Neural cell (in vitro differentiated cells): ENCODE measurements around the gene PDE6C. TPM values are rescaled to one million over a fixed set of nuclear protein-coding genes. Genes with fewer than 3 reads are reported as not detected.
A peak's percentile ranks its signal among the peaks of the same experiment; 100 is the strongest.

Source experiments
- H2AFZ ChIP-seq: fragments of 200-600, 300-800 bp; sonication (generic), shearing (Covaris generic); 2 replicates; pipeline ENCODE4 v1.6.0; 2014; ENCODE audit warnings: low read depth, mild to moderate bottlenecking, antibody characterized with exemption, low read length, moderate library complexity
- H3F3A ChIP-seq: fragments of 200-600 bp; shearing (Covaris generic); 2 replicates; pipeline ENCODE4 v1.6.1; 2016; ENCODE audit warnings: mild to moderate bottlenecking, moderate library complexity, mixed read lengths, antibody characterized with exemption, low read length; ENCODE audit not compliant: insufficient read depth, poor library complexity, severe bottlenecking
- H3K27ac ChIP-seq: fragments of 200-600, 300-800 bp; sonication (generic), shearing (Covaris generic); 2 replicates; pipeline ENCODE4 v1.5.1; 2014; ENCODE audit warnings: mild to moderate bottlenecking, low read length, moderate library complexity
- H3K27me3 ChIP-seq: fragments of 300-800, 200-600 bp; sonication (generic), shearing (Covaris generic); 2 replicates; pipeline ENCODE4 v1.6.0; 2014; ENCODE audit warnings: mild to moderate bottlenecking, low read depth, low read length, moderate library complexity; ENCODE audit not compliant: insufficient read depth
- H3K36me3 ChIP-seq: fragments of 300-800, 200-600 bp; sonication (generic), shearing (Covaris generic); 2 replicates; pipeline ENCODE4 v1.5.1; 2014; ENCODE audit warnings: mild to moderate bottlenecking, antibody characterized with exemption, low read length, moderate library complexity; ENCODE audit not compliant: insufficient read depth
- H3K4me2 ChIP-seq: fragments of 300-800, 200-600 bp; sonication (generic), shearing (Covaris generic); 2 replicates; pipeline ENCODE4 v1.6.0; 2014; ENCODE audit warnings: mild to moderate bottlenecking, low read length
- H3K4me3 ChIP-seq: fragments of 300-800, 200-600 bp; sonication (generic), shearing (Covaris generic); 2 replicates; pipeline ENCODE4 v1.5.1; 2014; ENCODE audit warnings: mild to moderate bottlenecking, low read length, moderate library complexity
- H3K79me2 ChIP-seq: fragments of 200-600 bp; shearing (Covaris generic); replicated peaks from 2 replicates; pipeline ENCODE4 v1.6.0; 2014; ENCODE audit warnings: mild to moderate bottlenecking, low read length, moderate library complexity; ENCODE audit not compliant: insufficient read depth
- H3K9ac ChIP-seq: fragments of 300-800, 200-600 bp; sonication (generic), shearing (Covaris generic); 2 replicates; pipeline ENCODE4 v1.6.1; 2016; ENCODE audit warnings: mild to moderate bottlenecking, low read length, mixed read lengths
- H3K9me2 ChIP-seq: fragments of 200-600 bp; shearing (Covaris generic); 2 replicates; pipeline ENCODE4 v1.6.1; 2016; ENCODE audit warnings: mild to moderate bottlenecking, low read length, mixed read lengths; ENCODE audit not compliant: insufficient read depth
- H3K9me3 ChIP-seq: fragments of 200-600, 300-800 bp; sonication (generic), shearing (Covaris generic); 2 replicates; pipeline ENCODE4 v1.6.1; 2016; ENCODE audit warnings: mild to moderate bottlenecking, mixed run types, low read length, moderate library complexity, mixed read lengths
- H4K20me1 ChIP-seq: fragments of 200-600 bp; shearing (Covaris generic); 2 replicates; pipeline ENCODE4 v1.6.1; 2016; ENCODE audit warnings: mild to moderate bottlenecking, mixed run types; ENCODE audit not compliant: insufficient read depth
- CTCF ChIP-seq: fragments of 450-650 bp; IDR thresholded peaks from 2 replicates; pipeline ENCODE4 v1.5.1; 2014; ENCODE audit warnings: antibody characterized with exemption, mild to moderate bottlenecking, moderate library complexity; ENCODE audit not compliant: poor library complexity, severe bottlenecking
- EP300 ChIP-seq: fragments of 450-650 bp; conservative IDR thresholded peaks from 2 replicates; pipeline ENCODE4 v1.6.1; 2014; ENCODE audit warnings: antibody characterized with exemption, mild to moderate bottlenecking, moderate library complexity; ENCODE audit not compliant: poor library complexity, severe bottlenecking
- EZH2 ChIP-seq: fragments of 200-600, 300-800 bp; shearing (Covaris generic), sonication (generic); IDR thresholded peaks from 2 replicates; pipeline ENCODE4 v1.6.1; 2014; ENCODE audit warnings: antibody characterized with exemption, low read length, borderline replicate concordance, mild to moderate bottlenecking; ENCODE audit not compliant: insufficient read depth, poor library complexity, severe bottlenecking
- MXI1 ChIP-seq: fragments of 450-650 bp; conservative IDR thresholded peaks from 2 replicates; pipeline ENCODE4 v1.6.1; 2014; ENCODE audit warnings: antibody characterized with exemption, mild to moderate bottlenecking; ENCODE audit not compliant: poor library complexity, severe bottlenecking
- POLR2AphosphoS5 ChIP-seq: IDR thresholded peaks from 2 replicates; pipeline ENCODE4 v1.6.1; 2012
- RAD21 ChIP-seq: fragments of 450-650 bp; conservative IDR thresholded peaks from 2 replicates; pipeline ENCODE4 v1.6.1; 2014; ENCODE audit warnings: antibody characterized with exemption, mild to moderate bottlenecking, moderate library complexity
- SMC3 ChIP-seq: fragments of 450-650 bp; conservative IDR thresholded peaks from 2 replicates; pipeline ENCODE4 v1.6.1; 2014; ENCODE audit warnings: antibody characterized with exemption, mild to moderate bottlenecking, moderate library complexity; ENCODE audit not compliant: poor library complexity
- TAF1 ChIP-seq: IDR thresholded peaks from 2 replicates; pipeline ENCODE4 v1.6.1; 2012; ENCODE audit warnings: low read depth
- polyA plus RNA-seq: library from polyadenylated mRNA; depleted of rRNA; stranded (reverse); fragments of >200 nt; gene quantifications from 2 replicates; pipeline ENCODE4 v1.2.3, GENCODE V29; 2014
- TF ChIP-seq, protein P1 (sequence below): IDR thresholded peaks from 2 replicates; pipeline ENCODE4 v1.6.1; 2012; ENCODE audit warnings: borderline replicate concordance

PDE6C gene
- polyA plus RNA-seq, 1 donor from 2014 or later = not detected

GRCh38 chr10:93703066-93703465 lies 90.7 kb downstream of the PDE6C start:
- Histone ChIP-seq H3K9me3 (no peaks in the 10 kb centered on the region), H3K4me2 (peak overlapping the region; percentile 74), H3K79me2 (no peaks in the 10 kb centered on the region), H3K27me3 (no peaks in the 10 kb centered on the region), H3K36me3 (no peaks in the 10 kb centered on the region), H3K27ac (peak overlapping the region; percentile 92), H4K20me1 (no peaks in the 10 kb centered on the region), H3F3A (no peaks in the 10 kb centered on the region), H3K9ac (peak overlapping the region; percentile 82), H3K9me2 (no peaks in the 10 kb centered on the region), H2AFZ (peak overlapping the region; percentile 83), H3K4me3 (peak overlapping the region; percentile 66)
- TF ChIP-seq MXI1 (no peak), CTCF (no peak), EP300 (no peak), TAF1 (no peak), POLR2AphosphoS5 (no peak), SMC3 (no peak), EZH2 (no peak), RAD21 (no peak)
- TF ChIP-seq, protein P1, sequence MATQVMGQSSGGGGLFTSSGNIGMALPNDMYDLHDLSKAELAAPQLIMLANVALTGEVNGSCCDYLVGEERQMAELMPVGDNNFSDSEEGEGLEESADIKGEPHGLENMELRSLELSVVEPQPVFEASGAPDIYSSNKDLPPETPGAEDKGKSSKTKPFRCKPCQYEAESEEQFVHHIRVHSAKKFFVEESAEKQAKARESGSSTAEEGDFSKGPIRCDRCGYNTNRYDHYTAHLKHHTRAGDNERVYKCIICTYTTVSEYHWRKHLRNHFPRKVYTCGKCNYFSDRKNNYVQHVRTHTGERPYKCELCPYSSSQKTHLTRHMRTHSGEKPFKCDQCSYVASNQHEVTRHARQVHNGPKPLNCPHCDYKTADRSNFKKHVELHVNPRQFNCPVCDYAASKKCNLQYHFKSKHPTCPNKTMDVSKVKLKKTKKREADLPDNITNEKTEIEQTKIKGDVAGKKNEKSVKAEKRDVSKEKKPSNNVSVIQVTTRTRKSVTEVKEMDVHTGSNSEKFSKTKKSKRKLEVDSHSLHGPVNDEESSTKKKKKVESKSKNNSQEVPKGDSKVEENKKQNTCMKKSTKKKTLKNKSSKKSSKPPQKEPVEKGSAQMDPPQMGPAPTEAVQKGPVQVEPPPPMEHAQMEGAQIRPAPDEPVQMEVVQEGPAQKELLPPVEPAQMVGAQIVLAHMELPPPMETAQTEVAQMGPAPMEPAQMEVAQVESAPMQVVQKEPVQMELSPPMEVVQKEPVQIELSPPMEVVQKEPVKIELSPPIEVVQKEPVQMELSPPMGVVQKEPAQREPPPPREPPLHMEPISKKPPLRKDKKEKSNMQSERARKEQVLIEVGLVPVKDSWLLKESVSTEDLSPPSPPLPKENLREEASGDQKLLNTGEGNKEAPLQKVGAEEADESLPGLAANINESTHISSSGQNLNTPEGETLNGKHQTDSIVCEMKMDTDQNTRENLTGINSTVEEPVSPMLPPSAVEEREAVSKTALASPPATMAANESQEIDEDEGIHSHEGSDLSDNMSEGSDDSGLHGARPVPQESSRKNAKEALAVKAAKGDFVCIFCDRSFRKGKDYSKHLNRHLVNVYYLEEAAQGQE = no peak

DNA sequence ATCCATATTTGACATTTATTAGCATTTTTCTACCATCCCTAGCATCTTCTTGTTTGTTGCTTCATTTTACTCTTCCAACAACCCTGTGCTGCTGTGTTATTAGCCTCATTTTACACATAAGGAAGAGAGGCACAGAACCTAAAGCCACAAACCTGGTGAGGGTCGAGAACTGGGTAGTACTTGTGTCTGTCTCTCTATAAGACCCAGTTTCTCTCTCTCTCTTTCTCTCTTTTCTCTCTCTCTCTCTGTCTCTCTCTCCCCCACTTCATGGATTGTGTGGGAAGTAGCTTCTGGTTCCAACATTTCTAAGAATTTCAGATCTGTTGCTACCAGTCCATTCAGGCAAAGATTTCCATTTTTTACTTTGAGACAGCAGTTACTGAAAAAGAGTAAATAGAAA lies 91.5 kb downstream of the PDE6C start:
- Histone ChIP-seq H3K4me2 (no peak overlapping the region), H3K4me3 (no peak overlapping the region), H2AFZ (no peak overlapping the region)

More for the DNA sequence above, 91.5 kb downstream of the PDE6C start:
- Histone ChIP-seq H3K9ac (no peak overlapping the region), H3K79me2 (no peaks in the 10 kb centered on the region), H4K20me1 (no peaks in the 10 kb centered on the region), H3K9me3 (no peaks in the 10 kb centered on the region), H3F3A (no peaks in the 10 kb centered on the region), H3K27me3 (no peaks in the 10 kb centered on the region), H3K27ac (peak overlapping the region; percentile 22), H3K9me2 (no peaks in the 10 kb centered on the region), H3K36me3 (no peaks in the 10 kb centered on the region)
- TF ChIP-seq POLR2AphosphoS5 (no peak), MXI1 (no peak), SMC3 (no peak)
- TF ChIP-seq, protein P1 = no peak
